Sciatic nerve (tissue), 2 donors: Measurements from ENCODE around the gene TIMMDC1. TPM values are rescaled to one million over a fixed set of nuclear protein-coding genes. Genes with fewer than 3 reads are reported as not detected.

Source experiments
- ATAC-seq: fragments of 200-7000 bp; cut with Tn5 transposase; one replicate; pipeline ENCODE4 v1.9.1; 2020; ENCODE audit warnings: mild to moderate bottlenecking, moderate library complexity
- DNase-seq: peaks from one replicate; pipeline ENCODE4 v3.0.0-alpha.2; 2020; ENCODE audit warnings: low spot score
- intact Hi-C: fragments of 100-400 bp; cut with DNase I; formaldehyde crosslinking; loops from one replicate; pipeline ENCODE4 v1.14.2; 2022
- total RNA-seq: library from RNA; stranded (reverse); fragmentation: NEBNext Ultra II Directional; extraction: Animal tissue kit (Norgen Biotek cat#: 25700); gene quantifications from one replicate; pipeline ENCODE4 v1.2.1, GENCODE V29; 2021
- donor health status: DM: no; HTN: no; CAD: no.
- donor health status: DM: no; HTN: no; CAD: no.

The TIMMDC1 gene
- 92.7 TPM for total RNA-seq

- ATAC-seq (peak; percentile 100), DNase-seq (peak; percentile 97)
- intact Hi-C loops = no loop called here
Observed at GRCh38 chr3:119498186-119499011, at the start of gene TIMMDC1. Gene TIMMDC1 (plus strand): TSS chr3:119498547. CDS start chr3:119498734, 187 bp downstream.

- ATAC-seq (no peak), DNase-seq (no peak)
Observed at GRCh38 chr3:119453822-119454221, 44.5 kb upstream of the TIMMDC1 start.

GRCh38 chr3:119456469-119456868, 41.9 kb upstream of the TIMMDC1 start:
- intact Hi-C loops = no loop called here
- DNase-seq = no peak
- ATAC-seq = no peak

More at GRCh38 chr3:119453822-119454221, 44.5 kb upstream of the TIMMDC1 start:
- intact Hi-C loops = no loop called here

- intact Hi-C loops = no loop called here
- peak; percentile 68 for ATAC-seq
- DNase-seq = no peak
Observed at GRCh38 chr3:119457246-119457645, 41.1 kb upstream of the TIMMDC1 start.

- intact Hi-C loops = loop anchor here (10.0 kb wide), 1 partner anchor 189 kb away; no protein-coding TSS in a partner anchor
- DNase-seq = peak; percentile 100
- peak; percentile 99 for ATAC-seq
Observed at GRCh38 chr3:119463171-119464169, 34.9 kb upstream of the TIMMDC1 start, which contains the start of gene TMEM39A. Gene TMEM39A (minus strand): TSS chr3:119463615. CDS start chr3:119462074, 1,541 bp downstream.

GRCh38 chr3:119468041-119468440, 30.3 kb upstream of the TIMMDC1 start:
- ATAC-seq (no peak), DNase-seq (no peak)
- intact Hi-C loops = loop anchor here (10.0 kb wide), 1 partner anchor 193 kb away; no protein-coding TSS in a partner anchor

GRCh38 chr3:119469418-119470189, 28.7 kb upstream of the TIMMDC1 start:
- ATAC-seq (no peak), DNase-seq (no peak)
- intact Hi-C loops = loop anchor here (10.0 kb wide), 1 partner anchor 195 kb away; no protein-coding TSS in a partner anchor

GRCh38 chr3:119470866-119471265, 27.5 kb upstream of the TIMMDC1 start:
- ATAC-seq (no peak), DNase-seq (no peak)
- intact Hi-C loops = no loop called here

- ATAC-seq (no peak), DNase-seq (no peak)
- intact Hi-C loops = no loop called here
Observed at GRCh38 chr3:119481079-119481478, 17.3 kb upstream of the TIMMDC1 start.

- no peak for ATAC-seq
- intact Hi-C loops = no loop called here
Observed at GRCh38 chr3:119483101-119483500, 15.2 kb upstream of the TIMMDC1 start.

GRCh38 chr3:119485563-119485962, 12.8 kb upstream of the TIMMDC1 start:
- intact Hi-C loops = no loop called here
- no peak for DNase-seq
- no peak for ATAC-seq

More at GRCh38 chr3:119483101-119483500, 15.2 kb upstream of the TIMMDC1 start:
- DNase-seq = no peak

GRCh38 chr3:119490153-119490552, 8.2 kb upstream of the TIMMDC1 start:
- no peak for DNase-seq
- intact Hi-C loops = no loop called here
- ATAC-seq = no peak

GRCh38 chr3:119492128-119492527, 6.2 kb upstream of the TIMMDC1 start:
- no peak for DNase-seq
- intact Hi-C loops = no loop called here
- ATAC-seq = no peak

- DNase-seq (no peak), ATAC-seq (no peak)
- intact Hi-C loops = no loop called here
Observed at GRCh38 chr3:119492810-119493209, 5.5 kb upstream of the TIMMDC1 start.

GRCh38 chr3:119494597-119494996, 3.8 kb upstream of the TIMMDC1 start:
- ATAC-seq (no peak), DNase-seq (no peak)
- intact Hi-C loops = no loop called here

- DNase-seq (no peak), ATAC-seq (peak; percentile 3)
- intact Hi-C loops = no loop called here
Observed at GRCh38 chr3:119497820-119498185, 544 bp upstream of the TIMMDC1 start.

GRCh38 chr3:119500265-119500664, 1.9 kb downstream of the TIMMDC1 start:
- no peak for DNase-seq
- ATAC-seq = no peak
- intact Hi-C loops = no loop called here

- ATAC-seq (no peak), DNase-seq (no peak)
- intact Hi-C loops = no loop called here
Observed at GRCh38 chr3:119500901-119501300, 2.6 kb downstream of the TIMMDC1 start.

- DNase-seq (no peak), ATAC-seq (no peak)
- intact Hi-C loops = no loop called here
Observed at GRCh38 chr3:119506631-119507030, 8.3 kb downstream of the TIMMDC1 start.
